ENCODE measurements around the gene TNRC6C. TPM values are rescaled to one million over a fixed set of nuclear protein-coding genes. Genes with fewer than 3 reads are reported as not detected.

TNRC6C gene
- total RNA-seq, 2 experiments from 2014 or later = 50.7 to 57.3 TPM

DNA sequence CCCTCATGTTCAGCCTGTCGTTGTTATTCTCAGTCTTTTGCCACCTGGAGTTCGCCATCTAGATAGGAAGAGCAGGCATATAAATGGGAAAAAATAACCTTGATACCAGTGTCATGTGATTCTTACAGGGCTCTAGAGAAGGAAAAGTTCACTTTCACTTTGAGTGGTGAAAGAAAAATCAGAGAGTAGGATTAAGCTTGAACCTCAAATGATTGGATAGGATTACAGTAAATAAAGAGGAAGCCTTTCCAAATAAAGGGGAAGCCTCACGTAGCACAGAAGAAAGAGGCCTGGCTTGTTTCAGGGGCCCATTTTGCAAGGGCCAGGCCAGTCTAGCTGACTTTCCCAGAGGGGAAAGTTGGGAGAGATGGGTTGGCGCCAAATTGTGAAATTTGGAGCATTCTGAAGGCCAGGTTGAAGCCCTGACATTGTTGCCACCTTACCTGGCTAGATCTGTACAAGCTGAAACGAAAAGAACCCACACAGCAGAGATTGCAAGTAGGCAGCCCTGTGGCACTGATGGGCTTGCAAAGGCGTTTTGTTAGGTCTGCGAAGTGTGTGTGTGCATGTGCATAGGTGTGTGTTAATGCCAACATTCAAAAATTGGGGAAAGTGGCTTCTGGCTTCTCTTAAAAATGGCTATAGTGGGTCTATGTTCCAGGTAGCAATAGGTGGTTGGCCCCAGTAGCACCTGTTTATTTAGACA, 131.2 kb downstream of the TNRC6C start:
- no peaks in the 10 kb centered on the region for H3K9me3 ChIP-seq (ENCODE audit: control insufficient read depth in 1 of 2, insufficient read depth in 1 of 2, low read length in 2 of 2)
- DNase-seq (no peak), ATAC-seq (ENCODE audit: poor library complexity) (no peak)
- intact Hi-C loops (cut with DNase I, micrococcal nuclease) = loop anchor here in 1 of 2 experiments (10.0 kb wide), 1 partner anchor 335 kb away; no protein-coding TSS in a partner anchor
- no peaks in the 10 kb centered on the region for H3K27me3 ChIP-seq (ENCODE audit: control insufficient read depth in 1 of 2, insufficient read depth in 2 of 2, low read length in 2 of 2)
- POLR2A ChIA-PET = interaction anchor here (1.2 to 1.5 kb wide), 2 partner anchors 45 to 162 kb away, joined by 3 to 5 read pairs; no protein-coding TSS in a partner anchor
- Mint-ChIP-seq H3K36me3 (ENCODE audit: low read depth) (peaks cover 97% of the 10 kb centered on the region), H3K9me3 (no peaks in the 10 kb centered on the region), H3K27me3 (no peaks in the 10 kb centered on the region), H3K4me1 (ENCODE audit: low read depth) (no peaks in the 10 kb centered on the region), H3K4me3 (no peak overlapping the region), H3K27ac (peak overlapping the region; percentile 25)
- H3K4me3 ChIP-seq (ENCODE audit: low read length) = no peak overlapping the region
- H3K36me3 ChIP-seq (ENCODE audit: insufficient read depth, low read length) = peaks cover 88% of the 10 kb centered on the region
- no peaks in the 10 kb centered on the region for H3K4me1 ChIP-seq (ENCODE audit: insufficient read depth, low read length)
- no peak overlapping the region for H3K27ac ChIP-seq (ENCODE audit: low read depth in 1 of 2, low read length in 2 of 2)
- CTCF ChIA-PET = no interaction called here
- TF ChIP-seq, protein P1, sequence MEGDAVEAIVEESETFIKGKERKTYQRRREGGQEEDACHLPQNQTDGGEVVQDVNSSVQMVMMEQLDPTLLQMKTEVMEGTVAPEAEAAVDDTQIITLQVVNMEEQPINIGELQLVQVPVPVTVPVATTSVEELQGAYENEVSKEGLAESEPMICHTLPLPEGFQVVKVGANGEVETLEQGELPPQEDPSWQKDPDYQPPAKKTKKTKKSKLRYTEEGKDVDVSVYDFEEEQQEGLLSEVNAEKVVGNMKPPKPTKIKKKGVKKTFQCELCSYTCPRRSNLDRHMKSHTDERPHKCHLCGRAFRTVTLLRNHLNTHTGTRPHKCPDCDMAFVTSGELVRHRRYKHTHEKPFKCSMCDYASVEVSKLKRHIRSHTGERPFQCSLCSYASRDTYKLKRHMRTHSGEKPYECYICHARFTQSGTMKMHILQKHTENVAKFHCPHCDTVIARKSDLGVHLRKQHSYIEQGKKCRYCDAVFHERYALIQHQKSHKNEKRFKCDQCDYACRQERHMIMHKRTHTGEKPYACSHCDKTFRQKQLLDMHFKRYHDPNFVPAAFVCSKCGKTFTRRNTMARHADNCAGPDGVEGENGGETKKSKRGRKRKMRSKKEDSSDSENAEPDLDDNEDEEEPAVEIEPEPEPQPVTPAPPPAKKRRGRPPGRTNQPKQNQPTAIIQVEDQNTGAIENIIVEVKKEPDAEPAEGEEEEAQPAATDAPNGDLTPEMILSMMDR (IDR thresholded peaks at IDR 0.05) = no peak

- H3K27me3 ChIP-seq (ENCODE audit: control insufficient read depth in 1 of 2, insufficient read depth in 2 of 2, low read length in 2 of 2) = no peaks in the 10 kb centered on the region
- no peak overlapping the region for H3K27ac ChIP-seq (ENCODE audit: low read depth in 1 of 2, low read length in 2 of 2)
- ATAC-seq (ENCODE audit: poor library complexity) (no peak), DNase-seq (no peak)
- Mint-ChIP-seq H3K4me3 (no peak overlapping the region), H3K27me3 (no peaks in the 10 kb centered on the region), H3K9me3 (no peaks in the 10 kb centered on the region), H3K27ac (no peak overlapping the region), H3K4me1 (ENCODE audit: low read depth) (no peaks in the 10 kb centered on the region), H3K36me3 (ENCODE audit: low read depth) (peaks cover 97% of the 10 kb centered on the region)
- H3K9me3 ChIP-seq (ENCODE audit: control insufficient read depth in 1 of 2, insufficient read depth in 1 of 2, low read length in 2 of 2) = no peaks in the 10 kb centered on the region
- no peaks in the 10 kb centered on the region for H3K4me1 ChIP-seq (ENCODE audit: insufficient read depth, low read length)
- peaks cover 95% of the 10 kb centered on the region for H3K36me3 ChIP-seq (ENCODE audit: insufficient read depth, low read length)
- ChIA-PET CTCF (no interaction called here), POLR2A (interaction anchor here (0.5 to 0.6 kb wide), 2 partner anchors 45 to 1642 kb away, joined by 3 read pairs; no protein-coding TSS in a partner anchor)
- H3K4me3 ChIP-seq (ENCODE audit: low read length) = no peak overlapping the region
- intact Hi-C loops (cut with DNase I, micrococcal nuclease) = no loop called here
- TF ChIP-seq, protein P1 (IDR thresholded peaks at IDR 0.05) = no peak
Measured at GRCh38 chr17:78092794-78093324, 134.4 kb downstream of the TNRC6C start.

- Histone ChIP-seq H3K27ac (ENCODE audit: low read depth in 1 of 2, low read length in 2 of 2) (no peak overlapping the region), H3K27me3 (ENCODE audit: control insufficient read depth in 1 of 2, insufficient read depth in 2 of 2, low read length in 2 of 2) (no peaks in the 10 kb centered on the region), H3K9me3 (ENCODE audit: control insufficient read depth in 1 of 2, insufficient read depth in 1 of 2, low read length in 2 of 2) (peaks cover 0 to 7% of the 10 kb centered on the region in 2 experiments), H3K4me3 (ENCODE audit: low read length) (no peak overlapping the region), H3K4me1 (ENCODE audit: insufficient read depth, low read length) (no peaks in the 10 kb centered on the region), H3K36me3 (ENCODE audit: insufficient read depth, low read length) (peaks cover 97% of the 10 kb centered on the region)
- no peak for ATAC-seq (ENCODE audit: poor library complexity)
- ChIA-PET POLR2A (no interaction called here), CTCF (no interaction called here)
- intact Hi-C loops (cut with DNase I, micrococcal nuclease) = no loop called here
- no peaks in the 10 kb centered on the region for H3K27me3 Mint-ChIP-seq
- peaks cover 98% of the 10 kb centered on the region for H3K36me3 Mint-ChIP-seq (ENCODE audit: low read depth)
- no peaks in the 10 kb centered on the region for H3K4me1 Mint-ChIP-seq (ENCODE audit: low read depth)
- TF ChIP-seq, protein P1 (IDR thresholded peaks at IDR 0.05) = no peak
- no peak overlapping the region for H3K27ac Mint-ChIP-seq
- no peaks in the 10 kb centered on the region for H3K9me3 Mint-ChIP-seq
- DNase-seq = no peak
- no peak overlapping the region for H3K4me3 Mint-ChIP-seq
Measured at GRCh38 chr17:78095035-78095434, 136.5 kb downstream of the TNRC6C start.

Data from CD4-positive, alpha-beta T cell (primary cell).